ENCODE measurements around the gene CALM3.

- no peak for TF ChIP-seq CTCF (IDR thresholded peaks at IDR 0.05)
- no peak for TF ChIP-seq POLR2A (IDR thresholded peaks at IDR 0.05)
These were observed 45.4 kb upstream of the CALM3 start for GRCh38 chr19:46555628-46556280.
